Subcutaneous adipose tissue (tissue), 4 donors: Measurements from ENCODE around the gene CXCL5. TPM values are rescaled to one million over a fixed set of nuclear protein-coding genes. Genes with fewer than 3 reads are reported as not detected.

ENCODE experiments used
- CTCF ChIP-seq: fragments of 450-650 bp; IDR thresholded peaks from one replicate; pipeline ENCODE4 v1.5.1; 2016; ENCODE audit warnings: low read depth, mild to moderate bottlenecking, control low read depth, antibody characterized with exemption, moderate library complexity
- small RNA-seq: library from RNA; depleted of rRNA; stranded (forward); fragments of <200 nt; gene quantifications from one replicate; pipeline ENCODE3, GENCODE V24; 2016
- total RNA-seq, 4 donors: library from RNA; depleted of rRNA; stranded (reverse); fragments of >200 nt; gene quantifications; one replicate each; pipeline ENCODE4 v1.1.0, GENCODE V29; 2016

The CXCL5 gene
- total RNA-seq, 4 donors from 2014 or later = 1.4 TPM; not detected in 3

GRCh38 chr4:73948990-73949706 lies 49.3 kb downstream of the CXCL5 start:
- TF ChIP-seq CTCF = no peak

- no peak for TF ChIP-seq CTCF
Measured at GRCh38 chr4:73948291-73948690, 50.2 kb downstream of the CXCL5 start.

- TF ChIP-seq CTCF = no peak
Measured at GRCh38 chr4:73947239-73947985, 51.1 kb downstream of the CXCL5 start.

- TF ChIP-seq CTCF = no peak
Measured at GRCh38 chr4:73945674-73946449, 52.6 kb downstream of the CXCL5 start.

Small RNA genes within 50 kb of the gene (small RNA-seq; reads per million reads assigned to genes)
- not detected for gene RN7SL218P

Other genes starting within 250 kb of the CXCL5 start
- gene CXCL6, start 162.0 kb downstream of the CXCL5 start, total RNA-seq = under 1 TPM in 1 of 4 donors, not detected in 3; 0.22 TPM
- not detected for gene PF4V1, start 145.4 kb downstream of the CXCL5 start, total RNA-seq
- gene CXCL1, start 129.3 kb downstream of the CXCL5 start, total RNA-seq = 1 to 10 TPM in 2 of 4 donors, not detected in 2; 1.5 to 1.8 TPM
- not detected for gene PF4, start 16.6 kb downstream of the CXCL5 start, total RNA-seq
- 1 to 10 TPM in 1 of 4 donors, under 1 TPM in 1, not detected in 2; 0.88 to 4.6 TPM for gene PPBP, start 10.5 kb downstream of the CXCL5 start, total RNA-seq
- 1 to 10 TPM in 2 of 4 donors, not detected in 2; 2.2 to 7.8 TPM for gene CXCL3, start 40.0 kb upstream of the CXCL5 start, total RNA-seq
- 10 to 100 TPM; 12.7 to 33.7 (median 16.0) TPM for gene CXCL2, start 100.5 kb upstream of the CXCL5 start, total RNA-seq
- gene MTHFD2L, start 159.4 kb upstream of the CXCL5 start, total RNA-seq = 10 to 100 TPM; 10.8 to 19.4 (median 15.3) TPM